HTR-8/SVneo (cell line): ENCODE results near the gene MAGI2.
"Not testable (repeated sequence)": the region's sequence is repeated elsewhere in the genome, so short reads cannot be mapped to it uniquely, and the experiment has no call there.

Experiments used
- DNase-seq: peaks from one replicate; pipeline ENCODE4 v3.0.0; 2011; ENCODE audit warnings: low spot score, mixed read lengths; ENCODE audit not compliant: insufficient read length
- FAIRE-seq: peaks from 2 replicates; lab custom pipeline; 2011; peaks lifted over from hg19 to GRCh38; lab: Jason Lieb, UNC

The MAGI2 gene

GRCh38 chr7:78315119-78315518 is 1138.3 kb downstream of the MAGI2 start:
- FAIRE-seq (no peak), DNase-seq (no peak)

DNA sequence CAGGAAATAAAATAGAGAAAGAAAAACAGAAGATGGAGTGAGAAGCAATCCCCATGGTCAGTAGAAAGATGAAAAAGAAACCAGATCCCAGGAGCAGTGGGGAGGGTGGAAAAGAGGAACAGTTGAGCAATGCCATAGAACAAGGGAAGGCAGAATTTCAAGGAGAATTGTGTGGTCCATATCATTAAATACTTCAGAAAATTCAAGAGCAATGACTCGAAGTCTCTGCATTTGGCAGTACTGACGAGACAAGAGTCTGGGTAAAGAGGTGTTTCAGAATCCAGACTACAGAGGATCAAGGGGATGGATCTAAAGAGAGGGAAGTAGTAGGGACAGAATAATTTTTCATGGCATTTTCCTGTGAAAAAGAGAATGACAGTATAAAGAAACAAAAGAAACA is 1142.3 kb downstream of the MAGI2 start:
- DNase-seq, result no peak
- no peak for FAIRE-seq

- DNase-seq (no peak), FAIRE-seq (no peak)
These were observed 1145.6 kb downstream of the MAGI2 start for GRCh38 chr7:78307892-78308291.

- FAIRE-seq, result no peak
- no peak for DNase-seq
These were observed 1146.8 kb downstream of the MAGI2 start for GRCh38 chr7:78306634-78307033.

DNA sequence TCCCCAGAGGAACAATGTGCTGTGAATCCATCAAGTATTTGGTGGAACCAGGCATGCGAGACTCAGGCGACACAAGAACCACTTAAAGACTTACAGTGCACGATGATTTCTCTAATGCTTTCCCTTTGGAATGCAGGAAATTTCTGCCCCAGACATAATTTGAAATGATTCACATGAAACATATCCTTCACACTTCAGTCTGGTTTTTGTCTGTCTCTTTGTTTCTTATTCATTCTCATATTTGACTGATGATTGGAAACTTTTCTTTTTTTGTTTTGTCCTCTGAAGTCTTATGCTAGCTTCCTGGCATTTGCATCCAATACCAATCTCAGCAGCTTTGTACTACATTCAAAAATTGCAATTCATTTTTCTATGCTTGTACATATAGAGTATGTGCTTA is 1152.1 kb downstream of the MAGI2 start:
- FAIRE-seq, result no peak
- no peak for DNase-seq

GRCh38 chr7:78299088-78299487 is 1154.4 kb downstream of the MAGI2 start:
- FAIRE-seq (no peak), DNase-seq (no peak)

DNA sequence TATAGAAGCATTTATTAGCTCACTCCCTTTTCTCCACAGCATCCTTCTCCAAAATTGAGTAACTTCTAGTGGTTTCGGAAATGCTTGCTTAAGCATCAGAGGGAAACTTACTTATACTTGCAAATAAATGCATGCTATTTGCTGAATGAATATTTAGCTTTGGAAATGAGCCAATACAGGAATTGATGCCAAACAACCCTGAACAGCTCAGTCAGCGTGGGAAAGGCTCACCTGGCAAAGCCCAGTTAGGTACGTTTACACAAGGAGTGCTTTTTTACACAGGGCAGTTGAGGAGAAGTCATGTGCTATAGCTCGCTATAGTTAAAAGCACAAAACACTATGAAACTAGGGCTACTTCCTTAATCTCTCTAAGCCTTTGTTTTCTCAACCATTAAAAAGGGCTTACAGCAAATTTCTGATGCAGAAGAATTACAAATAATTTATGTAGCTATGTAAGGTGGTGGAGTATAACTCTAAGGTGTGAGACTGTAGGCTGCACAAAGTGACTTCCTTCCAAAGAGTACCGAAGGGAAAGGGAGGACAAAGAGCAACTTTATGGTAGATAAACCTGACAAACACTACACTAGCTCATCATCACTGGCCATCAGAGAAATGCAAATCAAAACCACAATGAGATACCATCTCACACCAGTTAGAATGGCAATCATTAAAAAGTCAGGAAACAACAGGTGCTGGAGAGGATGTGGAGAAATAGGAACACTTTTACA is 1156.7 kb downstream of the MAGI2 start:
- FAIRE-seq (no peak), DNase-seq (no peak)

DNA sequence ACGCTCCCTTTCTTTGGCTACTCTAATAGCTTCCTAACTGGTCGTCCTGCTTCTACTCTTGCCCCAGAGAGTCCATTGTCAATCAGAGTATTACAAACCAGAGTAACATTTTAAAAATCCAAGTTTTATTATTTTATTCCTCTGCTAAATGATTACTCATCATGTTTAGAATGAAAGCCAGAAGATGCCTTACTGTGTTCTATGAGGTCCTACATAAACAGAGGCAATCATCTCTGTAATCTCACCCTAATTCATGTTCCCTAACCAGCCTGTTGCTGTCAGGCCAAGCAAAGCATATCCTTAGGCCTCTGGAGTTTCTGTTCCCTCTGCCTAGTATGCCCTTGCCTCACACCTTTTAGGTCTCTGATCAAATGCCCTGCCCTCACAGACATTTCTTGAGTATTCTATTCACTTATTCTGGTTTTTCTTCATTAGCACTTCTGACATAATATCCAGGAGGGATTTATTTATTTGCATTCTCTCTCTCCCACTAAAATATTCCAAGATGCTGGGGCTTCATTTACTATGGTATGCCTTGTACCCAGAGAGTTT is 1157.3 kb downstream of the MAGI2 start:
- no peak for FAIRE-seq
- no peak for DNase-seq

GRCh38 chr7:78289471-78289870 is 1164.0 kb downstream of the MAGI2 start:
- FAIRE-seq, result not testable (repeated sequence)

GRCh38 chr7:78284945-78285344 is 1168.5 kb downstream of the MAGI2 start:
- FAIRE-seq (no peak), DNase-seq (no peak)

More at GRCh38 chr7:78289471-78289870, 1164.0 kb downstream of the MAGI2 start:
- DNase-seq, result not testable (repeated sequence)

DNA sequence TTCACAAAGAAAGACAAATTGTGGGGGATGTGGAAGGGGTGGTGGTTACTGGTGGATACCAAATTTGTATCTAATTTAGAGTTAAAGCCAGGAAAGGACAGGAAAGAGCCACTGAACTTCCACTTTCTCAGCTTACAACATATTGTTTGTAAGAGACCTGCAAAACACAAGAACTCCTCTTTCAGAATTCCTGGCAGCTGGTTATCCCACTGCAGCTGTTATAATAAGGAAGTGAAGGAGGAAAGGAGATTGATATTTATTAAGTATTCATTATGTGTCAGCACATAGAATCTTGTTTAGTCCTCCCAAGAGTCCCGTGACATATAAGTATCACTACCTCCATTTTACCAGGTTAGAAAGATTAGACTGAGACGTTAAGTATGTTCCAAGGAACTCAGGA is 1173.2 kb downstream of the MAGI2 start:
- DNase-seq (no peak), FAIRE-seq (no peak)

DNA sequence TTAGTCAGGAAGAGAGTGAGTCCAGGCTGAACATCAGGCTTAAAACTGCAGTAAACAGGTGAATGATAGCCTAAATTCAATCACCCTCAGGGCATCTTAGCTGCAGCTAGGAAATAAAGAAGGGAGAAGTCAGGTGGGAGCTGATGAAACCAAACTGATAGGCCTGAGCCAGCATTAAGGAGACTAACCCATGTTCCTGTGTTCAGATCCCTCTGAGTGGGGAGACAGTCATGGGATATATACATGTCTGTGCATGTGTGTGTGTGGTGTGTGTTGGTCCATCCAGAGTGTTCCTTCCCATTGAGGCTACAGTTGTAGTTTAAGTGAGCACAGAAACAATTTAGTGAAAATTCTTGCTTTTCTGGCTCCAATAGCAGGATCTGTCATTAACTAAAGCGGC is 1174.0 kb downstream of the MAGI2 start:
- FAIRE-seq, result no peak

DNA sequence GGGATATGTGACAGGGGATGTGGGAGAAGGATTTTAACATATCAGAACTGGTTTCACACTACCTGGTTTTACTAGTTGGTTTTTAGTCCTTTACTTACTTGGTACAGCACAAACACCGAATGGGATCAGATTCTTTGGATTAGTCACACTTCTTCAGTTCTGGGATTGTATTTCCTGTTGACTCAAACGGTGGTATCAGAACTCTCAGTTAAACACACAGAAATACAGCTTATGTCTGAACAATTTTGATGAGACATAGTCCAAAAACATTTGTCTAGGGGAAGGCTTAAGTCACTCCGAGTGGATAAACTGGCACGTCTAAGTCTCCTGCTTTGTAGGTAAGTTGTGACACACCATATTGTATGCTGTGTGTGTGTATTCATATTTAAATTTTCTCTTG is 1174.4 kb downstream of the MAGI2 start:
- no peak for FAIRE-seq

More for the DNA sequence above, 1174.0 kb downstream of the MAGI2 start:
- DNase-seq, result no peak

DNA sequence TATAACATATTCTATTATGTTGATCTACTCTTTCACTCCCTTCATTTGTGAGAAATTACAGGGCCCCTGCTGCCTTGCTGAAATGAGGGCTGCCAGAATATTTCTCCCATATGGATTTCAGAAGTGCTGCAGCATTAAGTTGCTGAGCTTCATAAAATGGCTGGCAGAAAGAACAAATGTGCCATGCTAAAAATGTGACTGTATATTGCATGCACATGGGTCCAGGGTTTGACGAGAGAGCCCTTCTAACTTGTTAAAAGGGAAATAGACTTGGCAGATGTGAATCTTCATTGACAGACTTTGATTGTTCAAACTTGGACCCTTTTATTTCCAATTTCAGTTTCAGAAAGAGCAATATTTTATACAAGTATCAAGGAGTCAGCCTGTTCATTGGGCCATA is 1186.3 kb downstream of the MAGI2 start:
- FAIRE-seq (no peak), DNase-seq (no peak)

More for the DNA sequence above, 1174.4 kb downstream of the MAGI2 start:
- peak; percentile 5 for DNase-seq

DNA sequence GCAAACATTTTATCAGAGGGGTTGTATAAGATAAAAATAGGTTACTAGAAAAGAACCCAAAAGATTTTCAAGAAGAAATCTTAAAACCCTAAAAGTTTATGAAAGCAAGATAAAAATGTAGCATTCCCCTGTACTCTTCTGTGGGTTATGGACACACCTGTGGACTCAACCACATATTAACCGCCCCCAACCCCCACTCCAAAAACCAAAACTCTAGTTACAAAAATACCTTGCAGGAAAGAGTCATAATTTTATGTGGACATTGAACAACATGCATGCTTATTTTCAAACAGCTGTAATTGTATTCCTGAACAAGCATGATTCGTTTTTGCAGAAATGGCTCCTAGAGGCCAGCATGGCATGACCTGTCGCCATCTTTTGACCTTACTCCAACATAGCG is 1188.0 kb downstream of the MAGI2 start:
- DNase-seq (no peak), FAIRE-seq (no peak)

DNA sequence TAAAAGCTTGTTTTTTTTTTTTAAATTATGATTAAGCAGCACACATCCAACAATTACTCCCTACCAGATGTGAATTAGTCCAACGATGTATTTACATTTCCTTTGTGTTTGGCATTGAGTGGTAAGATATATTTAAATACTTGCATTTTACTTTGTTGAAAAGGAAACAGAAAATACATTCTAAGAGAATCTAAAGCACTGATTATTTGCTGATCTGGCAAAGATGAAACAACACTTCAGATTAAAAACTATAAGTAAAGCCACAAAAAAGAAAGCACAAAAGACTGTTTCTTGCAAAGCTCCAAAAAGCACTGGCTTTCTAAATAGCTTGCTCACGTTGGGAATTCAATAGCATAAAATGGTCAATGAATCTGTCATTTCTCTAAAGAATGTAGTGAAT is 1188.4 kb downstream of the MAGI2 start:
- FAIRE-seq, result no peak
- DNase-seq, result no peak

- DNase-seq (no peak), FAIRE-seq (no peak)
These were observed 1189.4 kb downstream of the MAGI2 start for GRCh38 chr7:78264105-78264504.

DNA sequence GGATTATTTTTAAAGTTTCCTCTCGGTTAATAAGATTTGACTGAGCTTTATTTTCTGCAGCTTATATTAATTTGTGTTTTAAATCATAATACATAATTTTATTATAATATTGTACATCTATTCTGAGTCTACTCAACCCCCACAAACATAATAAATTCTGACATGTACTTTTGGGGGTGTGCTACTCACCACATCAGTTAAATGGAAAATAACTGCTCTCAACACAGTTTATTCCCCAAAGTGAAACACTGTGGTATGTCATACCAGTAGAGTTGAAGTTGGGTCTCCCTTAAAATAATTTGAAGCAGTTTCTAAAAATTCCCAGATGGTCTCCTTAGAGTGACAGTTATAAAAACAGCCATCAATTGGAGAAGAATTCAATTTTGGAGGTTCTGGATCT is 1191.7 kb downstream of the MAGI2 start:
- FAIRE-seq (no peak), DNase-seq (no peak)

GRCh38 chr7:78261302-78261701 is 1192.2 kb downstream of the MAGI2 start:
- DNase-seq, result no peak
- FAIRE-seq, result no peak

DNA sequence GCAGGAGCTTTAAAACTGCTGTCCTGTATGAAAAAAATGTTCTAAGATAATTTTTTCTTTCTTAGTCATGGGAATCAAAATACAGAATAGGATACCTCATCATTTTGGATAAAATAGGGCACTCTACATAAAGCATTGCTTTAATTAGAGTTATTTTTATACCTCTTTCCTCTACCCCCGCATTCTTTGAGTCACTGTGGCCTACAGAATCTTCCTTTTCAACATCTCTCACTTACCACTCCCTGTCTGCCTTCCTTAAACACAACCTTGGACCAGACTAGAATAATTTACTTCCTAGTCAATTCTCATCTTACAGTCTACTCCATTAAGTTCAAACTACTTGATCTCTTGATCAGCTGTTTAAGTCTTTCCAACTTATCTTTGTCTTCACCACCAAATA is 1192.6 kb downstream of the MAGI2 start:
- DNase-seq (no peak), FAIRE-seq (no peak)

DNA sequence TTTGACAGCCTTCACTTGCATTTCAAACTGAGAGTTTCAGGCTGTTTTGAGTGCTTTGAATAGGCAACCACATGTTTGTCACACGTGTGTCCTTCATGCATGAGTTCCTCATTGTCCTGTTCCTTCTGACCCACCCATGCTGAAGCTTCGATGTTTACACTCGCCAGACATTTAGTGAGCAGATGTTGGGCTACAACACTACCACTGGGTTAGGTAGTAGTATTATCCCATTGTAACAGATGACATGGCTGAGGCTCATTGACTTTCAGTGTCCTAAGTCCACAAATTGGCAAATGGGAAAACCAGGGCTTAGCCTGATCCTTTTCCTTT is 1198.8 kb downstream of the MAGI2 start:
- FAIRE-seq, result no peak
- DNase-seq, result no peak
